Mononuclear cell (primary cell): ENCODE data around the gene PRMT7. TPM values are rescaled to one million over a fixed set of nuclear protein-coding genes. Genes with fewer than 3 reads are reported as not detected.

Experiments used
- H3K27me3 ChIP-seq: 2 replicates; pipeline ENCODE4 v1.6.0; 2011; ENCODE audit warnings: low read length, control low read depth; ENCODE audit not compliant: insufficient read depth
- H3K4me1 ChIP-seq: 2 replicates; pipeline ENCODE4 v1.5.1; 2011; ENCODE audit warnings: mild to moderate bottlenecking, low read length, control low read depth; ENCODE audit not compliant: insufficient read depth
- H3K4me3 ChIP-seq: 2 replicates; pipeline ENCODE4 v1.5.1; 2011; ENCODE audit warnings: mild to moderate bottlenecking, low read length, moderate library complexity
- H3K9me3 ChIP-seq: 2 replicates; pipeline ENCODE4 v1.5.1; 2011; ENCODE audit warnings: low read depth, mild to moderate bottlenecking, control low read depth, low read length
- total RNA-seq: library from RNA; depleted of rRNA; stranded (reverse); fragments of >200 nt; gene quantifications from one replicate; pipeline ENCODE4 v1.2.3, GENCODE V29; 2012

The PRMT7 gene
- total RNA-seq, 1 donor = 33.1 TPM

DNA sequence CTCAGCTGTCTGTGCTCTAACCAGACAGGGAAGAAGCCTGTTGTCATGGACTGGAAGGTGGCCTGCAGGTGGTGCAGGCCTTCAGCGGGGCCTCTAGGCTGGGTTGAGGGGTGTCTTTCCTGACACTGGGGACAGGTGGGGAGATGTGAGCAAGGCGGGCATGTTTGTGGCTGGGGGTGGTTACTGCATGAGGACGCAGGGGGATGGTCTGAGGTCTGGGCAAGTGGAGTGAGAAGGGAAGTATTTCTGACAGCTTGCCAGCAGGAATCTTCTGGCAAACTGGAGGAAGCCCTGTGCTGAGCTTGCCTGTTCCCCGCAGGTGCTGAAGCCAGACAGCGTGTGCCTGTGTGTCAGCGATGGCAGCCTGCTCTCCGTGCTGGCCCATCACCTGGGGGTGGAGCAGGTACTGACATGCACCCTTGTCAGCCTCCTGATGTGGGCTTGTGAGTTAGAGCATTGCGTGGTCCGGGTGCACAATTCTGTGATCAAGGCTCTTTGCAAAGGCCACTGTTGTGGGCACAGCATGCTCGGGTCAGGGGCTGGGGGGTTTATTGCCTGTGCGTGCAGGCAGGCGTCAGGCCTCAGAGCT is 36.2 kb downstream of the PRMT7 start:
- H3K4me3 ChIP-seq = no peak overlapping the region
- no peaks in the 10 kb centered on the region for H3K9me3 ChIP-seq
- no peaks in the 10 kb centered on the region for H3K27me3 ChIP-seq
- H3K4me1 ChIP-seq = no peaks in the 10 kb centered on the region

DNA sequence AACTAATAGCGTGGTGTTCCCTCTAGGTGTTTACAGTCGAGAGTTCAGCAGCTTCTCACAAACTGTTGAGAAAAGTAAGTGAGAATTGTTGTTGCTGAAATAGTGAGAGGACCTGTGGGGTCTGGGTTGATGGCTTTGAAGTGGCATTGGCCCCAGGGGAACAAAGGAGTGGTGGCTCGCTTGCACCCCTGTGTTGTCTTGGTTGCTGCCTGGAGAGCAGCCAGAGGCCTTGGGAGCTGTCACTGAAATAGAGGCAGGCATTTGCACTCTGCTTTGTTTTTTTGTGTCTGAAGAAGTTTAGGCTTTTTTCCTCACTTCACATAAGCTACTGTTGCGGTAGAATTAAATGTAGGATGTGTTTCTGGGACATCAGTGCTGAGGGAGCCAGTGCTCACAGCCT is 36.8 kb downstream of the PRMT7 start:
- Histone ChIP-seq H3K4me1 (no peaks in the 10 kb centered on the region), H3K9me3 (no peaks in the 10 kb centered on the region), H3K27me3 (no peaks in the 10 kb centered on the region), H3K4me3 (no peak overlapping the region)

DNA sequence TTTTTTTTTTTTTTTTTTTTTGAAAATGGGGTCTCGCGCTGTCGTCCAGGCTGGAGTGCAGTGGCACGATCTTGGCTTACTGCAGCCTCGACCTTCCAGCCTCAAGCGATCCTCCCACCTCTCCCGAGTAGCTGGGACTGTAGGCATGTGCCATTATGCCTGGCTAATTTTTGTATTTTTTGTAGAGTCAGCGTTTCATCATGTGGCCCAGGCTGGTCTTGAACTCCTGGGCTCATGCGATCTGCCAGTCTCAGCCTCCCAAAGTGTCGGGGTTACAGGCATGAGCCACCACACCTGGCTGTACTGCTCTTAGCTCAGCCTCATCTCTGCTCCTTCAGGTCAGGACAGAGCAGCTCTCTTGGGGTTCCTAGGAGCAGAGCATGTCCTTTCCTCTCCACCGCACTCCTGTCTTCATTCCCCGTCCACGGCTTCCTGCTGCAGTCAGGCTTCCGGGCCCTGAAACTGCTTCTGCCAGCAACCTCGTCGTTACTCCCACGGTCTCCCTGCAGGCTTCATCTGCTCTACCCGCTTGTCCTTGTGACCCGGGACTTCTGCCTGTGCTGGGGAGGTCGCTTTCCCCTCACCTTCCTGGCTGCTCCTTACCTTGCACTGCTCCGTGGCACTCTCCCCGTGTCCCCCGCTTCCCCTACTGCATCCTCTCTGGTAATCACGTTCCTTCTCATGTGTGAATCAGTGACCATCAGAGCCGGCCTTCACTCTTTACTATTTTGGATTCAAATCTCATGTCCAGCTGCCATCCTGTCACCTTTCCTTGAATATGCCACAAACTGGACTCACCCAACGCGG is 38.0 kb downstream of the PRMT7 start:
- H3K27me3 ChIP-seq = no peaks in the 10 kb centered on the region
- H3K4me1 ChIP-seq = no peaks in the 10 kb centered on the region
- no peaks in the 10 kb centered on the region for H3K9me3 ChIP-seq
- no peak overlapping the region for H3K4me3 ChIP-seq

DNA sequence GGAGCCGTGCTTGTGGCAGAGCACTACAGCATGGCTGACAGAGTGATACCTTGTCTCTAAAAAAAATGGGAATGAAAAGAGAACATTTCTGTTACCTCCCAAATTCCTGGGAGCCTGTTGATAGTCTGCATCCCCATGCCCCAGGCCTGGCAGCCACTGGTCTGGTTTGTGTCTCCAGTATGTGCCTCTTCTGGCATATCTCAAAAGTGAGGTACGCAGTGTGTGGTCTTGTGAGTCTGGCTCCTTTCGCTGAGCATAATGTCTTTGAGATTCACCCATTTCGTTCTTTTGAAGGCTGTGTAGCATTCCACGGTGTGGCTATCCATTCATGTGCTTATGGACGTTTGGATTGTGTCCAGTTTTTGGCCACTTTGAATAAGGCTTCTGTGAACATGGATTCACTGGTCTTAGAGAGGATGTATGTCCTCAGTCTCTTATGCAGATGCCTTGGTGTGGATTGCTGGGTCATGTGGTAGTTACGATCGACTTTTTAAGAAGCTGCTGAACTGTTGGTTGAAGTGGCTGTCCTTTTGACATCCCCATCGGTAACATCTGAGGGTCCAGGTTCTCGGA is 39.1 kb downstream of the PRMT7 start:
- Histone ChIP-seq H3K4me3 (no peak overlapping the region), H3K27me3 (no peaks in the 10 kb centered on the region), H3K4me1 (no peaks in the 10 kb centered on the region), H3K9me3 (no peaks in the 10 kb centered on the region)

DNA sequence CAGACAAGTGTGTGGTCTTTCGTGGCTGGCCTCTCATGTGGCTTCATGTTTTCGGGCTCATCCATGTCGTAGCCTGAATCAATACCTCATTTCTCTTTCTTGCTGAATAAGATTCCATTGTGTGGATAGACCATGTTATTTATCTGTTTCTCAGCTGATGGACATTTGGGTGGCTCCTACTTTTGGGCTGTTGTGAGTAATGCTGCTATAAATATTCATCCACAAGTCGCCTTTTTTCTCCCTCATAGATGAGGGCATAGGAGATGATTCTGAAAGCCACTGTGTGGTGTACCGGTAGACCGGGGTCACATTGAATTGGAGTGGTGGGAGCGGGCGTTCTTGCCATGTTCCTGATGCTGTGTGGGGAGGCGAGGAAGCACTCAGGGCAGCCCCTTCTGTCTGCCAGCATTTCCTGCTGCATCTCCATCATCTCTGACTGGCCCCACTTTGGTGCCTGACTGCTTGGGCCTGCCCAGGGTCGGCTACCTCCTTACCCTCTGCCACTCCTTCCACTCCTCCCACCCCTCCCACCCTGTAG is 40.1 kb downstream of the PRMT7 start:
- Histone ChIP-seq H3K4me3 (no peak overlapping the region), H3K27me3 (no peaks in the 10 kb centered on the region), H3K9me3 (no peaks in the 10 kb centered on the region), H3K4me1 (peaks cover 7% of the 10 kb centered on the region)

DNA sequence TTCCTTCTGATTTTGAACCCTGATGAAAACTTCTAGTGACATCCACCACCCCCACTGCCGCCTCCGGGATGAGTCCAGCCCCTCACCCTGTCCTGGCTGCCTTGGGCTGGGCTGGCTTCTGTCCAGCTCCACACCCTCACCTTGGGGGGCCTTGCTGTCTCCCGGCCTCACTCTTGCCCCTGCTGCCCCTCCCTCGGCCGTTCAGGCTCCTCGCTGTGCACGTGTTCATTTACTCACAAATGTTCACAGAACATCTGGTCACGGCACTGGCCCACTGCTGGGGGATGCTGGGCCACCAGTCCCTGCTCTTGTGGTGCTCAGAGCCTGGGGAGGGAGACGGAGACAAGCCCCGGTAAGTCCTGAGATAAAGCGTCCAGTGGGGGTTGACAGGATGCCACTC is 40.6 kb downstream of the PRMT7 start:
- Histone ChIP-seq H3K4me3 (no peak overlapping the region), H3K4me1 (peaks cover 13% of the 10 kb centered on the region), H3K27me3 (no peaks in the 10 kb centered on the region), H3K9me3 (no peaks in the 10 kb centered on the region)

DNA sequence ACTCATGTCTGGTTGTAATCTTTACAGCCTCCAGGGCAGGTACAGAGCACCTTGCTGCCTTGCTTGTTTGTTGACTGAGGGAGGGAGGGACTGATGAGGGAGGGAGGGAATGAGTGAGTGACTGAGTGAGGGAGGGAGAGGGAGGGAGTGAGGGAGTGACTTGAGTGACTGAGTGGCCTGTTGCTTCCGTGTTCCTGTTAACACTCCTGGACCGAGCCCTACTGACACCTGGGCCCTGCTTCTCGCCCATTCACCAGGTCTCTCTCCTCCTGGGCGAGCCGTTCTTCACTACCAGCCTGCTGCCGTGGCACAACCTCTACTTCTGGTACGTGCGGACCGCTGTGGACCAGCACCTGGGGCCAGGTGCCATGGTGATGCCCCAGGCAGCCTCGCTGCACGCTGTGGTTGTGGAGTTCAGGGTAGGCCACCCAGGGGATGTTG is 41.2 kb downstream of the PRMT7 start:
- H3K4me3 ChIP-seq = no peak overlapping the region
- no peaks in the 10 kb centered on the region for H3K27me3 ChIP-seq

DNA sequence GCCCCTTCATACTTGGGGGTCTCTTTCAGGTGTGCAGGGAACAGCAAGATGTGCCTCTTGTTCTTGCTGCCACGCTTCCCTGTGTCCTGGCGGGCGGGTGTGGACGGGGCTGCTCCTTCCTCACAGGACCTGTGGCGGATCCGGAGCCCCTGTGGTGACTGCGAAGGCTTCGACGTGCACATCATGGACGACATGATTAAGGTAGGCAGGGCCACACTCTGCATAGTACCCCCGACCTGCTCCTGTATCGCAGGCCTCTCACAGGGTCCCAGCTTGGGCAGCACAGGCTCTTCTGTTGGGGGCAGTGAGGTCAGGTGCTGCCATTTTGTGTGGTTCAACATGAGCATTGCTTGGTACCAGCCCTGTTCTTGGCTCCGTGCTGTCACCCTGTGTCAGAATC is 42.5 kb downstream of the PRMT7 start:
- no peak overlapping the region for H3K4me3 ChIP-seq
- no peaks in the 10 kb centered on the region for H3K9me3 ChIP-seq
- H3K4me1 ChIP-seq = peaks cover 27% of the 10 kb centered on the region
- H3K27me3 ChIP-seq = no peaks in the 10 kb centered on the region

More for the DNA sequence above, 41.2 kb downstream of the PRMT7 start:
- Histone ChIP-seq H3K9me3 (no peaks in the 10 kb centered on the region), H3K4me1 (peaks cover 19% of the 10 kb centered on the region)

DNA sequence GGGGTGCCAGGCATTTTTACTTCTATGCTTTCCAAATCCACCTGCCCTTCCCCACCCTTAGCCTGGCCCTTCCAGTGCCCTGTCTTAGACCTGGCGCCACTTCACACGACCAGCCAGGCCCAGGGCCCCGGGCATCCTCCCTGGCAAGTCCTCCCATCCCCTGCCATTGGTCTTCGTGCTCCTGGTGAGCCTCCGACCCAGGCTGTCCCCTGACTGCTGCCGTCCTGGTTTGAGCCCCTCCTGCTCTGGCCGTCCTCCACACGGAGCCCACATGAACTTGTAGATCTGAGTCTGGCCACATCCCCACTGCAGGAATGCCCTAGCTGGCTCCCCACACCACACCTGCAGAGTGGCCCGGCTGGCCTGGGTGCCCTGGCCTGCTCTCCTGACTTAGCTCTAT is 44.0 kb downstream of the PRMT7 start:
- H3K4me1 ChIP-seq = peaks cover 27% of the 10 kb centered on the region
- H3K4me3 ChIP-seq = no peak overlapping the region
- H3K27me3 ChIP-seq = no peaks in the 10 kb centered on the region
- H3K9me3 ChIP-seq = no peaks in the 10 kb centered on the region

DNA sequence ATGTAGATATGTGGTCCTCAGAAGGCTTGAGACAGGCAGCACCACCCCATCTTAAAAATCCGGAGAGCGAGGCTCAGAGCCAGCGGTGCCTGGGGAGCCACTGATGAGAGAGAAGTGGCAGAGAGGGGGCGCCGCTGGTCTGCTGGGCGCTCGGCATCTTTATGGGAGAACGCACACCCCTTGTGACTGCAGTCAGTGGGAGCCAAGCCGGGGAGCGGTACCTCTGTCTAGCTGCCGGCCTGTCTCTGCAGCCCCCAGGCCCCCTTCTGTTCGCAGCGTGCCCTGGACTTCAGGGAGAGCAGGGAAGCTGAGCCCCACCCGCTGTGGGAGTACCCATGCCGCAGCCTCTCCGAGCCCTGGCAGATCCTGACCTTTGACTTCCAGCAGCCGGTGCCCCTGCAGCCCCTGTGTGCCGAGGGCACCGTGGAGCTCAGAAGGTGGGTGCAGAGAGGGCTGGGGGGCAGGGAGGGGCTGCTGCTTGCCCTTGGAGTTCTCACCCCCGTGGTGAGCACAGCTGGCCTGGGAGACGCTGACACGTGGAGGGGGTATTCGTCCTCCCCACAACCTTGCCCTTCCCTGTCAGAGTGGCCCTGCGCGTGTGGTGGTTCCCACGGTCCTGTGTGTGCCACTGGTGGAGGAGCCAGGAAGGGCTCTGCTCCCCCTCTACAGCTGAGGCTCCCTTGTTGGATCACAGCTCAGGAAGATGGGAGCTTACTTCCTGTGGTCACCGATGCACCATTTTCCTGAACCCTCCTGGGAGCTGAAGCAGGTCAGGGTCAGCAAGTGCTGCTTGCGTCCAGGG is 44.8 kb downstream of the PRMT7 start:
- peaks cover 27% of the 10 kb centered on the region for H3K4me1 ChIP-seq
- no peaks in the 10 kb centered on the region for H3K27me3 ChIP-seq
- H3K9me3 ChIP-seq = no peaks in the 10 kb centered on the region
- no peak overlapping the region for H3K4me3 ChIP-seq

DNA sequence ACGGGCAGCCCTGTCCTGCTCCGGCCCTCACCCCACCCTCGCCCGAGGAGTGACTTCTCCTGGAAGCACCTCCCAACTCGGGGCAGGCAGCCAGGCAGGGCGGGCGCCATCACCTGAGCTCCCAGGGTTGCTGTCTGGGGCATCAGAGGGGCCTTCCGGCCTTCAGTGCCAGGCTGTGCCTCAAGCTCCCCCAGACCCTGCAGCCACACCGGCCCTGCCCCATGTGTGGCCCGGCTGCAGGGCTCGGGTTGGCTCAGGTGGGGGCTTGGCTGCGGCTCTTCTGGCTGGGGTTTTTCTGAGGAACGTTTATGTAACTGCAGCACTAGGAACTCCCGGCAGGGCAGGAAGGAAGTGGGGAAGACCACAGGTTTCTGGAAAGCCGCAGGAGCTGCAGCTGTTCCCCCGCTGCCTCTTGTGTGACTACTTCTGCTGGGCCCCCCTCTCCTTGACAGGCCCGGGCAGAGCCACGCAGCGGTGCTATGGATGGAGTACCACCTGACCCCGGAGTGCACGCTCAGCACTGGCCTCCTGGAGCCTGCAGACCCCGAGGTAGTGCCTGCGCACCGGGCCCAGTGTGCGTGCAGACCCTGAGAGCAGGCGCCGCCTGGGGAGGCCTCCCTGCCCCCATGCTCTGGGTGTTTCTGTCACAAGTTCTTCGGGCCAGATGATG is 45.6 kb downstream of the PRMT7 start:
- H3K4me1 ChIP-seq = peaks cover 27% of the 10 kb centered on the region
- H3K4me3 ChIP-seq = no peak overlapping the region

DNA sequence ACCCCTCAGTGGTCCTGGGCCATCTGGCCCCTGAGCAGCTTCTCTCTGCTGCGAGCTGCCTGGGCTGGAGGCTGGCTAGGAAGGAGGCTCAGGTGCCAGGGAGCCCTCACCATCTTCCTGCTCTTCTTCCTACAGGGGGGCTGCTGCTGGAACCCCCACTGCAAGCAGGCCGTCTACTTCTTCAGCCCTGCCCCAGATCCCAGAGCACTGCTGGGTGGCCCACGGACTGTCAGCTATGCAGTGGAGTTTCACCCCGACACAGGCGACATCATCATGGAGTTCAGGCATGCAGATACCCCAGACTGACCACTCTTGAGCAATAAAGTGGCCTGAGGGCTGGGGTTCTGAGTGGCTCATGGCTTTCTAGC is 46.1 kb downstream of the PRMT7 start:
- H3K27me3 ChIP-seq = no peaks in the 10 kb centered on the region
- no peaks in the 10 kb centered on the region for H3K9me3 ChIP-seq
- no peak overlapping the region for H3K4me3 ChIP-seq
- peaks cover 27% of the 10 kb centered on the region for H3K4me1 ChIP-seq

More for the DNA sequence above, 45.6 kb downstream of the PRMT7 start:
- Histone ChIP-seq H3K27me3 (no peaks in the 10 kb centered on the region), H3K9me3 (no peaks in the 10 kb centered on the region)

DNA sequence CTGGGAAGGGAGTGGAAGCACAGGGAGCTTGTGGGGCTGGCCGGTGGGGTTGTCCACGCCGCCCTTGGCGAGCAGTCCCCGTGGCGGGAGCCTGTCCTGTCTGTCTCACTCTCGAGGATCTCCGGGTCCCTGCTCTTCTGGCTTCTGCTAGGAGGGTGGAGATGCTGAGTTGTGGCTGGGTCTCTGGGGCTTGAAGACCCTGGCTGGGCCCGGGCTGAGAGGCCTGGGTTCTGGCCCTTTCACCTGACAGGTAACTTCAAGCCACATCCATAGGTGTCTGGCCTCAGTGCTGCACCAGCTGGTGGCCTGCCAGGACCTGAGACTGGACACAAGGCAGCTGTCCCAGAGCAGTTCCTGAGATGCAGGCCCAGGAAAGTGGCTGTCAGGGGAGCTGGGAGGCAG is 46.7 kb downstream of the PRMT7 start:
- Histone ChIP-seq H3K4me3 (no peak overlapping the region), H3K4me1 (peaks cover 27% of the 10 kb centered on the region), H3K27me3 (no peaks in the 10 kb centered on the region), H3K9me3 (no peaks in the 10 kb centered on the region)

DNA sequence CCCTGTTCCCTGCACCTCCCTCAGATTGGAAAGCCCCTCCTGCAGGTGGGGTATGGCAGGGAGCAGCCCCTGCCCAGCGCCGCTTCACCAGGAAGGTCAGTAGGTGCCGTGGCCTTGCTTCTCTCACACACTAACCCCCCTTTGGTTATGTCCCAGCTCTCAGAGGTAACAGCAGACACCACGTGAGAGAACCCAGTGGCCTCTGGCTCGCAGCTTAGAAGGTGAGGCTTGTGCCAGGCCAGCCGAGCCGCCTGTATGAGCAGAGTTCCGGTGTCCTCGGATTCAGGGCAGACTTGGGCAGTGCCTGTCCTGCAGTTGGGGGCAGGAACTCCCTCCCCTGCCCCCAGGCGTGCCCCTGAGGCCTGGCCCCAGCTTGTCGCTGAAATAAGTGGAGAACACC is 47.1 kb downstream of the PRMT7 start:
- no peaks in the 10 kb centered on the region for H3K27me3 ChIP-seq
- no peaks in the 10 kb centered on the region for H3K9me3 ChIP-seq
- peaks cover 27% of the 10 kb centered on the region for H3K4me1 ChIP-seq
- no peak overlapping the region for H3K4me3 ChIP-seq
